ENCODE data around the gene LRRC46. TPM values are rescaled to one million over a fixed set of nuclear protein-coding genes. Genes with fewer than 3 reads are reported as not detected.

Gene LRRC46
- total and polyA plus RNA-seq, 4 donors = 9.3 to 25.3 (median 10.7) TPM

GRCh38 chr17:47860386-47860785 is 28.9 kb downstream of the LRRC46 start:
- H3K4me1 ChIP-seq (ENCODE audit: control insufficient read depth in 5 of 5, insufficient read depth in 5 of 5, low read length in 5 of 5) = peaks cover 0 to 16% (median 5%) of the 10 kb centered on the region in 5 donors
- no peaks in the 10 kb centered on the region for H3K36me3 ChIP-seq (ENCODE audit: control insufficient read depth in 4 of 4, insufficient read depth in 4 of 4, low read length in 4 of 4)
- no peak overlapping the region for H3K27ac ChIP-seq (ENCODE audit: low read depth in 1 of 2, low read length in 1 of 2)
- no peak for DNase-seq
- H3K9me3 ChIP-seq (ENCODE audit: control insufficient read depth in 4 of 4, insufficient read depth in 3 of 4, low read length in 3 of 4) = no peaks in the 10 kb centered on the region
- H3K27me3 ChIP-seq (ENCODE audit: control insufficient read depth in 3 of 3, insufficient read depth in 3 of 3, low read length in 2 of 3) = peaks cover 0 to 3% (median 2%) of the 10 kb centered on the region in 3 donors
- 92 to 100% methylated on average over 5 of the region's 5 CpGs for WGBS, 2 donors
- ATAC-seq (ENCODE audit: insufficient read depth, low FRiP score) = no peak
- no peak overlapping the region for H3K4me3 ChIP-seq
- no peak overlapping the region for H3K9ac ChIP-seq (ENCODE audit: insufficient read depth in 1 of 2, low read length in 2 of 2)
- TF ChIP-seq CTCF (IDR thresholded peaks at IDR 0.05; ENCODE audit: control extremely low read depth, extremely low read depth) = no peak

GRCh38 chr17:47862621-47863440 is 31.4 kb downstream of the LRRC46 start:
- Histone ChIP-seq H3K27me3 (ENCODE audit: control insufficient read depth in 3 of 3, insufficient read depth in 3 of 3, low read length in 2 of 3) (peaks cover 0 to 7% (median 0%) of the 10 kb centered on the region in 3 donors), H3K9me3 (ENCODE audit: control insufficient read depth in 4 of 4, insufficient read depth in 3 of 4, low read length in 3 of 4) (peaks cover 0 to under 1% (median 0%) of the 10 kb centered on the region in 4 donors), H3K27ac (ENCODE audit: low read depth in 1 of 2, low read length in 1 of 2) (peak overlapping the region in 1 of 2 donors; percentile 9), H3K36me3 (ENCODE audit: control insufficient read depth in 4 of 4, insufficient read depth in 4 of 4, low read length in 4 of 4) (no peaks in the 10 kb centered on the region), H3K4me1 (ENCODE audit: control insufficient read depth in 5 of 5, insufficient read depth in 5 of 5, low read length in 5 of 5) (peaks cover 0 to 9% (median 0%) of the 10 kb centered on the region in 5 donors), H3K4me3 (no peak overlapping the region), H3K9ac (ENCODE audit: insufficient read depth in 1 of 2, low read length in 2 of 2) (no peak overlapping the region)
- no peak for TF ChIP-seq CTCF (IDR thresholded peaks at IDR 0.05; ENCODE audit: control extremely low read depth, extremely low read depth)
- WGBS, 2 donors = 64 to 80% methylated on average over 7 of the region's 7 CpGs
- DNase-seq = peak in 2 of 3 donors; percentile 64 to 66
- ATAC-seq (ENCODE audit: insufficient read depth, low FRiP score) = no peak

GRCh38 chr17:47864791-47865216 is 33.3 kb downstream of the LRRC46 start:
- TF ChIP-seq CTCF (IDR thresholded peaks at IDR 0.05; ENCODE audit: control extremely low read depth, extremely low read depth) = no peak
- Histone ChIP-seq H3K4me3 (no peak overlapping the region), H3K4me1 (ENCODE audit: control insufficient read depth in 5 of 5, insufficient read depth in 5 of 5, low read length in 5 of 5) (peaks cover 0 to 13% (median 0%) of the 10 kb centered on the region in 5 donors), H3K9me3 (ENCODE audit: control insufficient read depth in 4 of 4, insufficient read depth in 3 of 4, low read length in 3 of 4) (peaks cover 0 to 3% (median 0%) of the 10 kb centered on the region in 4 donors), H3K9ac (ENCODE audit: insufficient read depth in 1 of 2, low read length in 2 of 2) (no peak overlapping the region), H3K36me3 (ENCODE audit: control insufficient read depth in 4 of 4, insufficient read depth in 4 of 4, low read length in 4 of 4) (no peaks in the 10 kb centered on the region), H3K27me3 (ENCODE audit: control insufficient read depth in 3 of 3, insufficient read depth in 3 of 3, low read length in 2 of 3) (peaks cover 0 to 12% (median 4%) of the 10 kb centered on the region in 3 donors), H3K27ac (ENCODE audit: low read depth in 1 of 2, low read length in 1 of 2) (no peak overlapping the region)
- WGBS, 2 donors = 43 to 49% methylated on average over 7 of the region's 7 CpGs
- ATAC-seq (ENCODE audit: insufficient read depth, low FRiP score) (no peak), DNase-seq (no peak)
